Measurements from ENCODE around the gene SH3RF2.
"Not testable (repeated sequence)": the region's sequence is repeated elsewhere in the genome, so short reads cannot be mapped to it uniquely, and the experiment has no call there.

DNA sequence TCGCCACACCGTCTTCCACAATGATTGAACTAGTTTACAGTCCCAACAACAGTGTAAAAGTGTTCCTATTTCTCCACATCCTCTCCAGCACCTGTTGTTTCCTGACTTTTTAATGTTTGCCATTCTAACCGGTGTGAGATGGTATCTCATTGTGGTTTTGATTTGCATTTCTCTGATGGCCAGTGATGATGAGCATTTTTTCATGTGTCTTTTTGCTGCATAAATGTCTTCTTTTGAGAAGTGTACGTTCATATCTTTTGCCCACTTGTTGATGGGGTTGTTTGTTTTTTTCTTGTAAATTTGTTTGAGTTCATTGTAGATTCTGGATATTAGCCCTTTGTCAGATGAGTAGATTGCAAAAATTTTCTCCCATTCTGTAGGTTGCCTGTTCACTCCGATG, 74.1 kb downstream of the SH3RF2 start:
- not testable (repeated sequence) for TF ChIP-seq CTCF (conservative IDR thresholded peaks at IDR 0.05 in 1 of 2, IDR thresholded peaks at IDR 0.05 in 1 of 2; ENCODE audit: extremely low read depth in 1 of 2, insufficient read depth in 1 of 2, low read depth in 1 of 2, low read length in 2 of 2); EZH2 (IDR thresholded peaks at IDR 0.05; ENCODE audit: borderline replicate concordance, low read length)
